ENCODE measurements around the gene PSG5.
"Not testable (repeated sequence)": the region's sequence is repeated elsewhere in the genome, so short reads cannot be mapped to it uniquely, and the experiment has no call there.

- TF ChIP-seq, protein P1, sequence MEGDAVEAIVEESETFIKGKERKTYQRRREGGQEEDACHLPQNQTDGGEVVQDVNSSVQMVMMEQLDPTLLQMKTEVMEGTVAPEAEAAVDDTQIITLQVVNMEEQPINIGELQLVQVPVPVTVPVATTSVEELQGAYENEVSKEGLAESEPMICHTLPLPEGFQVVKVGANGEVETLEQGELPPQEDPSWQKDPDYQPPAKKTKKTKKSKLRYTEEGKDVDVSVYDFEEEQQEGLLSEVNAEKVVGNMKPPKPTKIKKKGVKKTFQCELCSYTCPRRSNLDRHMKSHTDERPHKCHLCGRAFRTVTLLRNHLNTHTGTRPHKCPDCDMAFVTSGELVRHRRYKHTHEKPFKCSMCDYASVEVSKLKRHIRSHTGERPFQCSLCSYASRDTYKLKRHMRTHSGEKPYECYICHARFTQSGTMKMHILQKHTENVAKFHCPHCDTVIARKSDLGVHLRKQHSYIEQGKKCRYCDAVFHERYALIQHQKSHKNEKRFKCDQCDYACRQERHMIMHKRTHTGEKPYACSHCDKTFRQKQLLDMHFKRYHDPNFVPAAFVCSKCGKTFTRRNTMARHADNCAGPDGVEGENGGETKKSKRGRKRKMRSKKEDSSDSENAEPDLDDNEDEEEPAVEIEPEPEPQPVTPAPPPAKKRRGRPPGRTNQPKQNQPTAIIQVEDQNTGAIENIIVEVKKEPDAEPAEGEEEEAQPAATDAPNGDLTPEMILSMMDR (tag by site-specific recombination; IDR thresholded peaks at IDR 0.05), result not testable (repeated sequence)
- not testable (repeated sequence) for TF ChIP-seq ZBTB17, KLF16 (tag by site-specific recombination; IDR thresholded peaks at IDR 0.05)
Measured at GRCh38 chr19:43224201-43224854, 38.0 kb upstream of the PSG5 start.
